ENCODE measurements around the gene PDZRN4.

Gene PDZRN4

DNA sequence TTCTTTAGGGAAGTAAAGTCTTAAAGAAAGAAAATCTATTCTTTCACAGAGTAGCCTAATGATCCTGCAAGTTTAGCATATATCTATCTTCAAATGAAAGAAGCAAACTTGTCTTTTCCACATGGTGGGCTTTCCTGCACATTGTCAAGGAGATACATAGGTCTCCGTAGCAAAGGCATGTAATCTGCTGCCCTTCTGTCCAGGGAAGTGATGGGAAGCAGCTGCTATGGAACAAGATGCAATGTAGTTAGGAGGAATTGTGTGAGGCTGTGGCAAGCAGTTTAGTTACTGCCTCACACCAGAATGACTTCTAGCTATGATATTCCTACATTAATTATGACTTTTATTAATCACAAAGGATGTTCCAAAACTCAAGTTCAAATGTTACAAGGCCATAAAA lies 174.4 kb downstream of the PDZRN4 start:
- no peak for DNase-seq (ENCODE audit: low read depth)

DNA sequence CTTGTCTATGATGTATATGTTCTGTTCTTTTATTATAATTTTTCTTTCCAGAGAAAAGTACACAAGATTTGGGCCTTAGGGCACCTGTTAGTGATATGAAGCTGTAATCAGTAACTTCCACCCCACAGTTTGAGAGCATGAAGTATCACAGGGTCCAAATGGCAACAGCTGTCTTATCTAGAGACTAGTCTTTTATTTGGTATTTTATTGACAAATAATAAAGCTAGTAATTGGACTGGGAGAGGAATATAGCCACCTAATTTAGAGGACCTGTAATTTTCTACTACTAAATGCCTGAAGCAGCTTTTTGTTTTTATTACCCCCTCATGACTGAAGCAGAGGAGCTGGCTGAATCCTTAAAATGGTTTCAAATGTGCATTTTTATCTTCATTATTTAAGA lies 174.8 kb downstream of the PDZRN4 start:
- DNase-seq (ENCODE audit: low read depth): no peak

DNA sequence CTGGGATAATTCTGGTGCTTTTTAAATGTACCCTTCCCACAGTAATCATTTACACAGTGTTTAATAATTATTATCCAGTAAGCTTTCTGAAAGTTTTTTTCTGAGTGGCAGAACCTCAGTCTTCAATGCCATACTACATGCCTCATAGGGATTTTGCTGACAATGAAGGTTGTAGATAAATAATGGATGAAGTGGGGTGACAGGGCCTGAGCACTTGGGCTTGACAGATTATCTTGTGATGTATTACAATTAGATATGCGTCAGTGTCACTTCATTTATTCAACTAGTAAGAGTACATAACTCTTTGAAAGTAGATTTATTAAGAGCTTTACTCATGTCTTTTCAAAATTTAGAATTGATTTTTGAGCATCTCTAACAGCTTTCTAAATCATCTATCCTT lies 176.1 kb downstream of the PDZRN4 start:
- no peak for DNase-seq (ENCODE audit: low read depth)

DNA sequence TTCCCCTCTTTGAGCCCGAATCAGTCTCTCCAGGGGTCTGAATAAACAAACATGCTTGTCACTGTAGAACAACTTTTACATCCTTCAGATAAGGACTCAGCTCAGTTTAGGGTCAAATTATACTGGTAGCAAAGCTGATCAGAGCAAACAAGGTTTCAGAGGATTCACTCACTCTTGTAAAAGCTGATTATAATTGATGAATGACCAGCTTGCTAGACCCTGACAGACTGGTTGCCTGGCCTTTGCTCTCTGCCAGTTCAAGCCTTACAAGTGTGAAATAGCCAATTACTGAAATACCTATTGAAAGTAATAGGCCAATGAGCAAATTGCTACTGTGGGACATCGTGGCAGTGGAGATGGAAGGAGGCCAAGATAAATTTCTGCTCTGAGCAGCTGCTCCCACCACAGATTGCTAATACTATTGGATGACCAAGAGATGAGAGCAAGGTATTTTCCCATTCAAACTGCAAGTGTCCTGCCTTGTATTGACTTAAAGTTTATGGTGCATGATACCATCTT lies 177.6 kb downstream of the PDZRN4 start:
- no peak for DNase-seq (ENCODE audit: low read depth)

DNA sequence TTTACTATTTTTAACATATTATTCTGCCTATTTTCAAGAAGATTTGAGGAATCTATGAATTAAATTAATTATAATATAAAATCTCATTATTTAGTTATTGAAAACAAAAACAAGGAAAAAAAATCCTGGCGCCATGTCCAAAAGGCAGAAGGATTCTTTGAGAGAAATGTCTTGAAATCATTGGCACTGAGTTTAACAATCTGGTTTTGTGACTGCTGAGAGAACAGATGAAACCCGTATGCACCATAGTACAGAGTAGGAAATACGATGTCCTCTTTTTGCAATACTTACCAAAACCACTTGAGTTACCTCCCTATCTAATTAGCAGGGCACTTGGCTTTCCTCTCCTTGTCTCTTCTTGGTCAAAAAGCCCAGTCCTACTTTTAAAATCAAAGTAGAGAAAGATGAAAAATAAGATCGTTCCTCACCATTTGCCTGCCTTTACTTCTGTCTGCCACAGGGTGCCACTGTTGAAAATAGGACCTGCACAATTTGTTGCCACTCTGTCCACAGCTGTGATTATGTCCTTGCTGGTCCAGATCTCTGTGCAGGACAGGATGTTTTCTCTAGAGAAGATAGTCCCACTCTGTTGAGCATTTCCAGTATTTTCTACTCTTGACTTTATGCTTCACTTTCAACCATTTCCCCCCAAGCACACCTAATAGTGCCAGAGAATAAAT lies 179.7 kb downstream of the PDZRN4 start:
- DNase-seq (ENCODE audit: low read depth): no peak

DNA sequence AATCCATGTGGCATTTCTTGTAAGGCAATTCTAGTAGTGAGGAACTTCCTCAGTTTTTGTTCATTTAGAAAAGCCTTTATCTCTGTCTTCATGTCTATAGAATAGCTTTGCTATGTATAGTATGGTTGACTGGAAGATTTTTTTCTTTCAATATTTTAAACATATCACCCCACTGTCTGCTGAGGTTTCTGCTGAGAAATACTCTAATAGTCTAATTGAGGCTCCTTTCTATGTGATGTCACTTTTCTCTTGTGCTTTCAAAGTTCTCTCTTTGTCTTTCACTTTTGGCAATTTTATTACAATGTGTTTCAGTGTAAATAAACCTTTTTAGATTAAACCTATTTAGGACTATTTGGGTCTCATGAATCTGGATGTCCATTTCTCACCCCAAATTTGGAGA lies 192.8 kb downstream of the PDZRN4 start:
- DNase-seq (ENCODE audit: low read depth): no peak

DNA sequence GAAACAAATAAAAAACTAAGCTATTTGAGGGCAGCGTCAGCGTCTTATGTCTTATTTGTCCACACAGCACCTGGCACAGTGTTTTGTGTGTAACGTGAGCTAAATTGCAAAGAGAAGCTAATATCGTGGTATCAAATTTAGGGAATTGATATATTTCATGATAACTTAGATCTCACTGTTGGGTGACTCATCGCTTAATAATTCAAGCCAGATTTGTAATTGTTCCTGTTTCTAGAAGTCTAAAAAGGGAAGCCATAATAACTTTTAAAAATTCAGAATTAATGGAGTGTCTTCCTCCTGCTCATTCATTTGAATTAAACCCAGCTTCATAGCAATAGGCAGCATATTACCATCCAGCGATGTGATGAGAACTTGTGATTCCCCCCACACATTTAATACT lies 214.7 kb downstream of the PDZRN4 start:
- no peak for DNase-seq (ENCODE audit: low read depth)

DNA sequence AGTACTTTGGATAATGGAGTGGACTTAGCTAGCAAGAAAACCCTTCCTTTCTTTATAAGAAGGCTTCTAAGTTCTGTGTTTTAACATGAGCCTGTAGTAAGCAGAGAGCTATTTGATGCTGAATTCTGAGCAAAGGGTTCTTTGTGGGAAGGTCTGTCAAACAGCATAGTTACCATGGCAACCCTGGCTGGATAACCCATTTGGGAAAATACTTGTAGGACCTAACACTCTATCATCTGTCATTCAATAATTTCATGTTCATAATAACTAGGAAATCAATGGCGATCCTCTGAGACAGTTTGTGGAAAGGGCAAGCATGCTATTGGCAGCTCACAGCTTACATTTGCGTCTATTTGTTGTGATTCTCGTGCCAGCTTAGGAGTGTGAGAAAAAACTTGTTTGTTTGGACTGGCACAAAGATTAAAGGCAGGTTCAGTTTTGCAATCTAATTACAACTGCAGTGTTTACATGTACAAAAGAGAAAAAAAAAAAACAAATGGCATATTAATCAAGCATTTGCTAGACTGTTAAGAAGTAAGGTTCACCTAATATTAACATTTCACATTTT lies 219.2 kb downstream of the PDZRN4 start:
- DNase-seq (ENCODE audit: low read depth): no peak

DNA sequence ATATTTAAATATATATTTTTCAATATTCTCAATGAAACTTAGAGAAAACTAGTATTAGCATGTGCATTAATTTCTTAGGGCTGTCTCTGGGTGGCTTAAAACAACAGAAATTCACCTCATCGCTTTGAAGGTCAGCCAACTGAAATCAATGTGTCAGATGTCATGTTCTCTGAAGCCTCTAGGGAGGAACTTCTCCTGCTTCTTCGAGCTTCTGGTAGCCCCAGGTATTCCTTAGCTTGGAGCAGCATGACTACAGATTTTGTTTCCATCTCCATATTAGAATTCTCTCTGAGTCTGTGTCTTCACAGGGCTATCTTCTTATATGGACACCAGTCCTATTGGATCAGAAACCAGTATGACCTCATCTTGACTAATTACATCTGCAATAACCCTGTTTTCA lies 221.5 kb downstream of the PDZRN4 start:
- no peak for DNase-seq (ENCODE audit: low read depth)

DNA sequence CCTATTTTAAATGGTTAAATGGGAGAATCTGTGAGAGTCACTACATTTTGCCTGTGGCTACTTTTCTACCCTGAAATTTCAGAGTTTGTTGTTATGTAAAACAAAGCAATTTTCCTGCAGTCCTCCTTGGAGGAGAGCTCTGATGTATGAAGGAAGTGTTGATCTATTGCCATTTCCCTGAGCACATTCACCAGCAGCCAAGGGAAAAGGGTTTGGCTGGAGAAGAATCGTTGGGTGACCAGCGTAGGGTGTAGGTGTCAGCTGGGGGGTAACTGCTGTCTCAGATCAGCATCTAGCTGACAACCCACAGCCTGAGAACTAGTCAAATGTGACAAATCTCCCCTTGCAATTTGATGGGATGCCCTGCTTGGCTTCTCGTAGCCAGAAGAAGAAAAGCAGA lies 230.5 kb downstream of the PDZRN4 start:
- no peak for DNase-seq (ENCODE audit: low read depth)

DNA sequence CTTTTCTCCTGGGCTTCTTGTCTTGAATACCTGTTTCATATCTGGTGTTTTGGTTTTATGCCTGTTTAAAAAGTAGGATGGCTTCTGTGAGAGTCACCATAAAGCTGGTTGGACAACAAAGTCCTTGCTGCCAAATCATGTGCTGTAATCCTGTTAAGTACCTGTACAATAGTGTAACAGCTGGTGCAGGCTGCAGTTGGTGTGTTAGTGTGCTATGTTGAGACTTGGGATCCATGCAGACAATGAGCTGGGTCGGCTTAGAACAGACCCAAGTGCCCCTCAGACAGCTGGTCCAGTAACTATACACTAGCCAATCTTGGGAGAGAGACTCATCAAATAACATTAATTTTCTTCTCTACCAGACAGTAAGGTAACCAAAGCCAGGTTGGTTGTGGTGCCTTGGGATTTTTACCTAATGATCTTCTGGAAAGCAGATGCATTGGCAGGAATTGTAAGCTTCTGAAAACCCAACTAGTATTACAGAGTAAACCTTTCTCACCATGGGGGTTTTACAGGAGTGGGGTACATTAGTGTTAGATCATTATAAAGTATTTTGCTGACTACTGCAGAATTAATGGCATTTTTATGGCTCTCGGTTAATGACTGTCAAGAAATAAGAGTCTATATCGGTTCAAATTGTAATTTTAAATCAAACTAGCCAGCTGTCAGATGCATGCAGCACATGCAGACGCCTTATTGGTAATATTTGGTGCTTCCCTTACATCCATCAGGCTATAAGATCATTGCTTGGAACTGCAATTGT lies 231.2 kb downstream of the PDZRN4 start:
- no peak for DNase-seq (ENCODE audit: low read depth)

DNA sequence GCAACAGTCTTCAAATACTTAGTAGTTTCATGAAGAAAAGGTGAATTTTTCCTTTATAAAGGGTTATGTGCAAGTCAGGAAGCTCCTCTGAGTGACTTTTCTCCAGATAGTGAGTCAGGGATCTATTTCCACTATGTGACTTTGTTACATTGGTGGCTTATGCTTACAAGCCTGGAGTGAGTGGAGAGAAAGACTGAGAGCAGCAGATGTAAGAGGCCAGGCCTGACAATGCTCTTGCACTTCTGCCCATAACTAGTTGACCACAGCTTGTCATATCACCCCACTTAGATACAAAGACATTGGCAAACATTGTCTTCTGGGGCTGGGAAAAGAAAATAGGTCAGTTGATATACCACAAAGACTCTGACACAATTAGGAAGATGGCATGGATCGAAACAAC lies 236.5 kb downstream of the PDZRN4 start:
- DNase-seq (ENCODE audit: low read depth): no peak

DNA sequence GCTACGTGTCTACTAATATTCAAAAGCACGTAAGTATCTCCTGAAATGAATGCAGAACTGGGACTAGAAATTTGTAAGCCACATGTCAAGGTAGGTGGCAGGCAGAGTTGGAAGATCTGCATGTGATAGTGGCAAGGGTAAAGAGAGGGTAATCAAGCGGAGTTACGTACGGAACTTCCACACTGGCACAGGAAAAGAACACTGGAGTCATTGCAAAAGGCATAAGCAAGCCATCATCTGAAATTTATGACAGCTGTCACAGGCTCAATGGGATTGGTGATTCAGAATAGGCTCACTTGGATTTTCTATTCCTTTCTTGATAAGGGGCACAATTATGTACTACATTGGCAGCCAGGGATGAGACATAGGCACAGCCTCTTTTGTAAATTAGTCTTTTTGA lies 245.3 kb downstream of the PDZRN4 start:
- DNase-seq (ENCODE audit: low read depth): no peak

DNA sequence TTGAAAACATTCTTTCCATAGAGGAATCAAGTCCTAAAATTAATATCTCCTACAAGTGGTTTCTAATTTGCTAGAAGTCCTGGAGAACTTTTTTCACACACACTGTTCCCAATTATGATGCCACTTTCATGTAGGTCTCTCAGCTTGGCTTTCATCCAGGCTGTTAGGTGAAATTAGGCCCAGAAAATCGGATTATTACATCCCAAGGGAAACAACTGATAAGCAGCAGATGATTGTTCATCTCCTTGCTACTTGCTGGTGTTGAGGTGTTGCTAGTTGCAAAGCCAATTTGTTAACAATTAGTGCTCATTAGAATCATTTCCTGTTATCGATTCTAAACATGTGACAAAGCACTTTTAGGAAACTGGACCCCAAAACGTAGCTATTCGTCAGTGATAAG lies 248.0 kb downstream of the PDZRN4 start:
- no peak for DNase-seq (ENCODE audit: low read depth)

DNA sequence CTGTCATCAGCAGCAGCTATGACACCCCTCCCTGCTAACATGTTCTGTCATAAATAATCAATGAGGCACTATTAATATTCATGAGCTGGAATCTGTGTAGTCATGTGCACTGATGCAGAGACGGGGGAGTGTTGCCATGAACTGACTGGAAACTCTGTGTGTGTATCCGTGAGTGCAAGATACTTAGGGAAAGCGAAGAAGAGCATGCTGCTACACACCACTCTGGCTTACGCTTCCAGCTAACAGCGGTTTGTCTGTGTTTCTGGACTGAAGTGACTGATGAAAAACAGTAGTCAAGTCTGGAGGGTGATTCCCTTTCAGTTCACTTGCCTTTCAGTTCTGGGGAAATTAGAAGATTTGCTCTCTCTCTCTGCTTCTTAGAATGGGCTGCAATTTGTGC lies 249.4 kb downstream of the PDZRN4 start:
- DNase-seq (ENCODE audit: low read depth): no peak

DNA sequence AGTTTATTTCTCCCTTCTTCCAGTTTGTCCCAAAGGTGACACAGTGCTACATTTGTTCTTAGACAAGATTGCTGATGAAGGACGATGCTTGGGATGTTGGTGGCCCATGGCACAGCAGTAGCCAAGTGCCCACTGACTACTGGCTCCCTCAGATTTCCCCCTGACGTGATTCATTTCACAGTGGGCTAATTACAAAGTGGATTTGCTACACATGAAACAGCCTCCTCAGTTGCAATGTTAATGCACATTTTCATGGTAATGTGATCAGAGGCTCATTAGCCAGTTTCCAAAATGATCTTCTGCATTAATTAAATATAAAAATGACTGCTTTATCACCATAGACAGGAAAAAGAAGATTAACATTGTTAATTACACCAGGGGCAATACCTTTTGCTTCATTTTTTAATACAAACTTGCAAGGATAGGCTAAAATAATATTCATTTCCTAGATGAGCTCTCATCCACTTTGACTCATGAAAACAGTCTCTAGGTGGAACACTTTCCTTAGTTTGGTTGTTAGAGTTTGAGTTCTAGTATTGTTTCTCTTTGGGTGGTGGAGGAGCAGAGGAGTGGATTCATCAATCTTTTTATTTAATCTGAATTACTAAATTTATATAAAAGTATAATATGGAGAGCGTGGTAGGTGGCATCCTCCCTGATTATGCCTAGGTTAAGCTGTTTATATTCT lies 250.9 kb downstream of the PDZRN4 start:
- DNase-seq (ENCODE audit: low read depth): no peak

DNA sequence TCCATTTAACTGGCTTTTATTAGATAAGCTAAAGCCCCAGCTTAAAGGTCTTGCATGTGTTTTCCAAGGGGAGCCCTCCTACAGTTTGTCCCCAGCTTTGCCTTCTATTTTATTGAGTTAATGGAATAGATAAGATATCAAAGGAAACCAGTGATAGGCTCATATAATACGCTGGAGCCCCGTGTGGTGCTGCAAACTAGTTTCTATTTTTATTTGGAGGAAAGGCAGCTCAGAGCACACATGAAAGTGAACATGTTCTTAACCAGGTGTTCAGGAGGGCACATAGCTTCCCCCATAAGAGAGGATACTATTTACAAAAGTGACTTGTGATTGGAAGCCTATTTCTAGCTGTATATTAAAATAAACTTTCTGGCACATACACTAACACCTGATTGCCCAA lies 251.7 kb downstream of the PDZRN4 start:
- DNase-seq (ENCODE audit: low read depth): no peak

DNA sequence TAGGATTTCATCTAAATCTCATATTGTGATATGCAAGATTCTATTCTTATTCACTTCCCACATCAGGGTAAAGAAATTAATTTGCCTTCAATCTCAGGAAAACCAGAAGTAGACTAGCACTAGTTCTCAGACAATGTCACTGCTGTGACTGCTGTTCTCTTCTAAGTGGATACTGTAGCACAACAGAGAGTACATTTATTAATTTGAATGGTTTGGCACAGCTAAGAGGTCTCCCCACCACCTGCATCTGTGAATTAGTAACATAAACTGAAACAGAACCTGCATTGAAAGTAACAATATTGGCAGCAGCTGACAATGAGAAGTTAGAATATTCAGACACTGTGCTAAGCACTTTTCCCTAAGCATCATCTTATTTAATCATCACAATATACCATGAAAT lies 253.1 kb downstream of the PDZRN4 start:
- DNase-seq (ENCODE audit: low read depth): no peak

DNA sequence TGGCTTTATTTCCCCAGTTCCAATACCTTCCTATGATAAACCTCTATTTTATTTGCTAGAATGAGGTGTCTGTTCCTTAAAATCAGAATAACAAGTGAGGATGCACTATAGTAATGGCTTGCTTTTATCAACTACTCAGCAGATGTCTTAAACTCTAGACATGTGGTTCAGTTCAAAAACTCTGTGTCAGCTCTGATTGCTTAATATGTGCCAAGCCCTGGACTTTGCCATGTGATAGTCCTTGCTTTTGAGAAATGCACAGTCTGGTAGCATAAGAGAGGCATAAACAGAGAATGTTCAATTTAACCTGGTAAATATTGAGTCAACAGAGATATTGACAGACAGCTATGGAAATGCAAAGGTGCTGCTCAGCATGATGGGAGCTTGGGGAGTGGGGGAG lies 254.8 kb downstream of the PDZRN4 start:
- no peak for DNase-seq (ENCODE audit: low read depth)

DNA sequence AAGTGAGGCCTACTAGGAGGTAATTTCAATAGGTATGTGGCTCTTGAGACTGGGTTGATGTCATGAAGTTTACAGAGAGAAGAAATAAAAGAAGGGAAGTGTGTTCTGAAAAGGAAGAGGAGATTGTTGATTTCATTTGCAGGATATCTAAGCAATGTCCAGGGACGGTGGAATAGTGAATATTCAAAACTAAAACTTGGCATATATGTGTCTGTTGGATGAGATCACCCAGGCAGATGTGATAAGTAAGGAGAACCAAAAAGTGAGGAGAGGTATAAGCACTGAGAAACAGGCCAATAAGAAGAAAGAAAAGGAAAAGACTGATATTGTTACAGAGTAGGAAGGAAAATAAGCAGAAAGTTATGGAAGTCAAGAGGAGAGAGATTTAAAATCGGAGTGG lies 255.6 kb downstream of the PDZRN4 start:
- no peak for DNase-seq (ENCODE audit: low read depth)

DNA sequence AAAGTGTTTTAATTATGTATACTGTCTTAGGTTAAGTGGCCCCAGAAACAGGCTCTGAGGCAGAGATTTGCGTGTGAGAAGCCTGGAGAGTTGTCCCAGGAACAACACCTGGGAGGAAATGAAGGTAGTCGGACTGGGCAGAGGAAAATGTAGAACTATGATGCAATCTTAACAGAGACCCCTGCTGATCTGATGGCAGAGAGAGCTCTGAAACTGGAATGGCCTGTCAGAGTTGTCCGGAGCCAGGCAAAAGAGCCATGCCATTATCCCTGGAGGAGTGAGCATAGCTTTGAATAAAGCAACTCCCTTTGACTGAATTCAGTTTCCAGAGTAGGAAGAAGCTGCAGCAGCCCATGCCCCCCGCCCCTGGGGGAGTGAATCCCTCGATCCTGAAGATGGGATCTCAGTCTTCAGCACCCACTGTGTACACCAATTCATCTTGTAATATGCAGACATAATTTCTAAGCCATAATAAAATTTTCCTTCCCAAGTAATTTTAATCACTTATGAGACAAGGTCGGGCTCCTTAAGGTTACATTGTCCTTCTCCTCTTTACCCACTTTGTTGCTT lies 264.8 kb downstream of the PDZRN4 start:
- DNase-seq (ENCODE audit: low read depth): no peak

DNA sequence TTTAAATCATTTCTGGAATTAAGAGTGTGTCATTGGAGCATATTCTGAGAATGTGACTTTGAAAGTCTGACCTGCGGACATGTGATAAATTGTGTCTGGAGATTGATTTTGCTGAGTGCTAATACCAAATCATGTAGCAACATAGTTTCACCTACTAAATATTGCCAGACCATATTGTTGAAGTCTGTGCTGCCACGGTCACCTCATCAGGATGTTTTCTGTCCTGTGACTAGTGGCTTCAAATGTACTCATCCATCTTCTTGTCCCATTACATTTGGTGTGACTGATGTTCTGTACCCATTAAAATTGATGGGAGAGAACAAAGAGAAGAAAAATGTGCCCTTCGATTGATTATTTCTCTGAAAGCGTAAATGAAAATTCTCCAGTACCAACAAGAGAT lies 265.3 kb downstream of the PDZRN4 start:
- DNase-seq (ENCODE audit: low read depth): no peak
